Ascending aorta (tissue), 2 donors: ENCODE measurements around the gene ENAH. TPM values are rescaled to one million over a fixed set of nuclear protein-coding genes. Genes with fewer than 3 reads are reported as not detected.

Experiments used
- DNase-seq, 2 donors: peaks; one replicate each; pipeline ENCODE4 v3.0.0-alpha.2; 2019; ENCODE audit warnings: low spot score in 2 of 2
- H3K27ac ChIP-seq, 2 donors: fragments of 200-600 bp; sonication (generic); one replicate each; pipeline ENCODE4 v1.5.1; 2016 to 2017; ENCODE audit warnings: mild to moderate bottlenecking in 1 of 2
- H3K27me3 ChIP-seq: fragments of 200-600 bp; sonication (generic); one replicate; pipeline ENCODE4 v1.5.1; 2017
- H3K36me3 ChIP-seq, 2 donors: fragments of 200-600 bp; sonication (generic); one replicate each; pipeline ENCODE4 v1.5.1; 2016
- H3K4me1 ChIP-seq, 2 donors: fragments of 200-600 bp; sonication (generic); one replicate each; pipeline ENCODE4 v1.5.1; 2016 to 2017; ENCODE audit warnings: mild to moderate bottlenecking in 1 of 2
- H3K4me3 ChIP-seq, 2 donors: fragments of 200-600 bp; sonication (generic); one replicate each; pipeline ENCODE4 v1.5.1; 2016 to 2017; ENCODE audit warnings: mild to moderate bottlenecking in 1 of 2
- H3K9me3 ChIP-seq, 2 donors: fragments of 200-600 bp; sonication (generic); one replicate each; pipeline ENCODE4 v1.5.1; 2016
- CTCF ChIP-seq, 3 experiments: fragments of 200-600 bp in 2 of 3; fragments of 450-650 bp in 1 of 3; sonication (generic) in 2 of 3; IDR thresholded peaks; one replicate each; pipeline ENCODE4 v1.5.1; 2016 to 2019; ENCODE audit warnings: antibody characterized with exemption in 3 of 3, mild to moderate bottlenecking in 1 of 3, moderate library complexity in 1 of 3
- intact Hi-C: fragments of 100-400 bp; cut with DNase I; formaldehyde crosslinking; loops from one replicate; pipeline ENCODE4 v1.15.1; 2023
- total RNA-seq: library from RNA; depleted of rRNA; stranded (reverse); fragments of >200 nt; gene quantifications from one replicate; pipeline ENCODE4 v1.1.0, GENCODE V29; 2016

Gene ENAH
- total RNA-seq, 1 donor from 2014 or later, result 103 TPM

DNA sequence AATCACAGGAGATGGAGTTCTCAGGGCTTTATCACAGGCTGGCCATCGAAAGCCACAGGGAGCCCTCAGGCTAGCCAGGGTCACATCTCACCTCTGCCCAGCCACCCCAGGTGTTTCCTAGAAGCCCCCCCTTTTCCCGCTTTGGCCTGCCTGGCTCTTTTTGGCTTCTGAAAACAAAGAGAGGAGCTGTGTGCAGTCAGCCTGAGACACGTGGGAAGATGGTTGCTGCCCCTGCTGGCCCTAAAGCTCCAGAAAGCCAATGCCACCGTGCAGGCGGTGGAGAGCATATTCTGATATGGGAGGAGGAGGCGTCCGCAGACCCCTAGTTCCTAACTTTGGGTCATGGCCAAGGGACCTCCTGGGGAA, 206.3 kb downstream of the ENAH start:
- Histone ChIP-seq H3K9me3 (no peaks in the 10 kb centered on the region), H3K4me3 (no peak overlapping the region), H3K27me3 (no peaks in the 10 kb centered on the region), H3K36me3 (no peaks in the 10 kb centered on the region), H3K27ac (no peak overlapping the region), H3K4me1 (peaks cover 0 to 9% of the 10 kb centered on the region in 2 donors)
- DNase-seq, result peak in 1 of 2 donors; percentile 58
- TF ChIP-seq CTCF (IDR thresholded peaks at IDR 0.05), result no peak
- intact Hi-C loops, result loop anchor here (2.0 kb wide), 1 partner anchor 18 kb away; the partner anchor contains the start of gene LBR

DNA sequence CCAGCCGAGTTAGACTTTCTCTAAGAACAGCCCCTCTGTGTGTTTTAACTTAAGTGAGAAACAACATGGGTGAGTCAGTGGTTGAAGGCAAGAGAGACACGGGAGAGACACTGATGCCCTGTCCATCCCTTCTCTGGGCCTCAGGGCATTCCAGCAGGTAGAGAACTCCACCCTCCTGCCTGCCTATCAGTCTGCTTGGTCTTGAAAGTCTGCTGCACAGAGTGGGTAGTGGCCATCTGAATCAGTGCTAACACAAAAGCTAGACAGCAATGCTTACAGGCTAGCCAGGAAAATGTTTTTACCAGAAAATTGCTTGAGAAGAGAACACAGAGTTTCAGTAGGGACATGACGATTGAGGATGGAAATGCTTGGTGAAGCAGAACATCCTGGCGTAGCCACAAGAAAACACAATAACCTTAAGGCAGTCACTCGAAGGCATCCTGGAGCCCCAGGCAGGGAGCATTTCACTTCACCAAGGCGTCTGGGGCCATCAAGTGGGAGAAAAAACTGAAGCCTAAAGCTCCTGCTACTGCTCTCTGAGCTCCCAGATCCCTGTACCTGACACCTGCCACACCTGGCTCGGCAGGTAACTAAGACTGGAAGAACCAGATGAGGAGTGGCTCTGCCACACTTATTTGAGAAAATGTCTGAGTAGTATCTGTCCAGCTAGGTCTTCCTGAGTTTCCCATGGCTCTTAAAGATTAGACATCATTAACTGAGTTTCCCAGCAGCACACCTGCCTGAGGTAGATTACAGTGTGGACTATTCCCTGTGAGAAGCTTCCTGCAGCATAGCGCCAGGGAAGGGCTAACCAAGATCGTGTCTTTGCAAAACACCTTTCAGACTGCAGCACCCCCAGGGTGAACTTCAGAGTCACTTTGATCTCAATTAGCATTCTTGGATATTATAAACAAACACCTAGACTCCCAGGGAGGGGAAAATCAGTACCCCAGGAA, 207.0 kb downstream of the ENAH start:
- peak in 1 of 2 donors; percentile 59 for DNase-seq
- Histone ChIP-seq H3K27ac (peak overlapping the region; percentile 46 to 56), H3K27me3 (no peaks in the 10 kb centered on the region), H3K4me1 (peaks cover 0 to 9% of the 10 kb centered on the region in 2 donors), H3K9me3 (no peaks in the 10 kb centered on the region), H3K4me3 (no peak overlapping the region), H3K36me3 (no peaks in the 10 kb centered on the region)
- intact Hi-C loops, result loop anchor here (2.0 kb wide), 1 partner anchor 17 kb away; the partner anchor contains the start of gene LBR
- TF ChIP-seq CTCF (IDR thresholded peaks at IDR 0.05), result no peak

- intact Hi-C loops, result no loop called here
- H3K4me1 ChIP-seq, result peaks cover 0 to 3% of the 10 kb centered on the region in 2 donors
- H3K9me3 ChIP-seq, result no peaks in the 10 kb centered on the region
- H3K27ac ChIP-seq, result no peak overlapping the region
- peak in 1 of 2 donors; percentile 21 for DNase-seq
- no peaks in the 10 kb centered on the region for H3K36me3 ChIP-seq
- TF ChIP-seq CTCF (IDR thresholded peaks at IDR 0.05), result no peak
- H3K27me3 ChIP-seq, result no peaks in the 10 kb centered on the region
- no peak overlapping the region for H3K4me3 ChIP-seq
These were observed 210.8 kb downstream of the ENAH start for GRCh38 chr1:225442123-225442505.

DNA sequence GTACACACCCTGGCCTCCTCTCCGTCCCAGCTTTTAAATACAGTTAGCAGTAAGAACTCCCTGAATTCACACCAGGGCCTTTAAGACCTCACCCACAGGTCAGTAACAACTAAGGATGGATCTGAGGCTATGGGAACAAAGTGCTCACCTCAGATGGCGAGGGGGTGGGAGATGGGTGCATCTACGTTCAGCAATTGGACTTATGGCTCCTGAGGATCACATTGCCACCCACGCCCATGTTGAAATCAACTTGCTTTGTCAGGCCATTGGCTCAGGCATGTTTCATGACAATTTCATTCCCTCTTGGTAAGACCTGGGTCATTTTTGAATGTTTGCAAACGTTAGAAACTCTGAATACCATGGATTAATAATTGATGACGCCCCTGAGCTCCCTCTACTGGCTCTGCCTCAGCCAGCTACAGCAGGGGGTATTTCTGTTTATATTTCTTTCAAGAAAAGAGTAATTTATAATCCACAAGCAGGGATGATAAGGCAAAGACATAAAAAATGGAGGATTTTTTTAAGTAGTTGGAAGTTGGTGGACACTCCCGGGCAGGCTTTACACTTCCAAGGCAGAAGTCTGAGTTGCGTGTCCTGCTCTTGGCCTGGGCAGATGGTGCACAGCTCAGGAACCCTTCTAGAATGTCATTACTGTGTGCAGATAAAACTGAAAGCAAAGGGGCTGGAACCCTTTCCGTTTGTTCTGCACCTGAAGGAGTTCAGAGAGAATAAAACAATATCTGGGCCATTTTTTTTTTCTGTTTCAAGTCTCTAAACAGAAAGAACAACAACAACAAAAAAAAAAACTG, 211.4 kb downstream of the ENAH start:
- H3K4me1 ChIP-seq, result no peaks in the 10 kb centered on the region
- no peak overlapping the region for H3K27ac ChIP-seq
- intact Hi-C loops, result no loop called here
- no peaks in the 10 kb centered on the region for H3K9me3 ChIP-seq
- no peaks in the 10 kb centered on the region for H3K36me3 ChIP-seq
- no peak for TF ChIP-seq CTCF (IDR thresholded peaks at IDR 0.05)
- H3K4me3 ChIP-seq, result no peak overlapping the region
- DNase-seq, result peak in 1 of 2 donors; percentile 30
- no peaks in the 10 kb centered on the region for H3K27me3 ChIP-seq

GRCh38 chr1:225440380-225441221, 212.3 kb downstream of the ENAH start:
- H3K27me3 ChIP-seq, result no peaks in the 10 kb centered on the region
- DNase-seq, result no peak
- no peaks in the 10 kb centered on the region for H3K36me3 ChIP-seq
- no peaks in the 10 kb centered on the region for H3K4me1 ChIP-seq
- no peaks in the 10 kb centered on the region for H3K9me3 ChIP-seq
- intact Hi-C loops, result no loop called here
- TF ChIP-seq CTCF (IDR thresholded peaks at IDR 0.05), result no peak
- no peak overlapping the region for H3K27ac ChIP-seq
- H3K4me3 ChIP-seq, result no peak overlapping the region
